ENCODE results near the gene MRPL51. TPM values are rescaled to one million over a fixed set of nuclear protein-coding genes. Genes with fewer than 3 reads are reported as not detected.
"Not testable (repeated sequence)": the region's sequence is repeated elsewhere in the genome, so short reads cannot be mapped to it uniquely, and the experiment has no call there.

The MRPL51 gene
- total RNA-seq, 1 donor from 2014 or later, result 150 TPM

- peak; percentile 76 for DNase-seq (ENCODE audit: low spot score)
Observed at GRCh38 chr12:6532051-6532926, 39.2 kb upstream of the MRPL51 start.

GRCh38 chr12:6530576-6531260, 37.7 kb upstream of the MRPL51 start:
- DNase-seq (ENCODE audit: low spot score), result no peak

GRCh38 chr12:6529291-6529737, 36.3 kb upstream of the MRPL51 start:
- no peak for DNase-seq (ENCODE audit: low spot score)

GRCh38 chr12:6528539-6529235, 35.6 kb upstream of the MRPL51 start:
- no peak for DNase-seq (ENCODE audit: low spot score)

GRCh38 chr12:6527711-6528110, 34.6 kb upstream of the MRPL51 start:
- DNase-seq (ENCODE audit: low spot score), result no peak

- DNase-seq (ENCODE audit: low spot score), result no peak
Observed at GRCh38 chr12:6526766-6527525, 33.9 kb upstream of the MRPL51 start.

- DNase-seq (ENCODE audit: low spot score), result no peak
Observed at GRCh38 chr12:6526201-6526600, 33.1 kb upstream of the MRPL51 start.

- DNase-seq (ENCODE audit: low spot score), result no peak
Observed at GRCh38 chr12:6524648-6525047, 31.6 kb upstream of the MRPL51 start.

- no peak for DNase-seq (ENCODE audit: low spot score)
Observed at GRCh38 chr12:6523708-6524107, 30.6 kb upstream of the MRPL51 start.

GRCh38 chr12:6522193-6522592, 29.1 kb upstream of the MRPL51 start:
- DNase-seq (ENCODE audit: low spot score), result no peak

- DNase-seq (ENCODE audit: low spot score), result no peak
Observed at GRCh38 chr12:6520186-6520585, 27.1 kb upstream of the MRPL51 start.

GRCh38 chr12:6508087-6508486, 15.0 kb upstream of the MRPL51 start:
- DNase-seq (ENCODE audit: low spot score), result no peak

- DNase-seq (ENCODE audit: low spot score), result no peak
Observed at GRCh38 chr12:6507102-6507998, 14.3 kb upstream of the MRPL51 start.

- no peak for DNase-seq (ENCODE audit: low spot score)
Observed at GRCh38 chr12:6500466-6500865, 7.4 kb upstream of the MRPL51 start.

- not testable (repeated sequence) for DNase-seq (ENCODE audit: low spot score)
Observed at GRCh38 chr12:6497291-6497690, 4.2 kb upstream of the MRPL51 start.

- no peak for DNase-seq (ENCODE audit: low spot score)
Observed at GRCh38 chr12:6494968-6495367, 1.9 kb upstream of the MRPL51 start.

GRCh38 chr12:6494258-6494743, 1.2 kb upstream of the MRPL51 start:
- DNase-seq (ENCODE audit: low spot score), result no peak

- DNase-seq (ENCODE audit: low spot score), result peak; percentile 97
Observed at GRCh38 chr12:6493497-6494257, 615 bp upstream of the MRPL51 start, which contains the start of gene NCAPD2. Gene NCAPD2, plus strand, starts transcription at chr12:6494102. Its CDS starts 997 bp downstream, at chr12:6495099.

GRCh38 chr12:6490673-6491072, 2.4 kb downstream of the MRPL51 start:
- DNase-seq (ENCODE audit: low spot score), result not testable (repeated sequence)

Measured in ureter (tissue), 1 donor.